H1 (cell line): ENCODE data around the gene SNED1. TPM values are rescaled to one million over a fixed set of nuclear protein-coding genes. Genes with fewer than 3 reads are reported as not detected.
A peak's percentile ranks its signal among the peaks of the same experiment; 100 is the strongest.

Experiments
- CTCF ChIA-PET: fragments of 300-600 bp; sonication (Branson Sonifier 250); formaldehyde crosslinking; loops from one replicate; lab custom pipeline; 2021; ENCODE audit not compliant: partially characterized antibody; lab: Charles Lee
- POLR2A ChIA-PET: fragments of 300-600 bp; sonication (Branson Sonifier 250); formaldehyde crosslinking; loops from one replicate; lab custom pipeline; 2021; ENCODE audit warnings: inconsistent platforms; ENCODE audit not compliant: partially characterized antibody; lab: Charles Lee
- DNase-seq, 2 experiments: peaks; one replicate each; pipeline versions ENCODE4 v3.0.0 to v3.0.0-alpha.2; 2010 to 2022; ENCODE audit warnings: low spot score in 2 of 2, low read depth in 1 of 2, mixed read lengths in 1 of 2
- FAIRE-seq: peaks from 2 replicates; lab custom pipeline; 2011; peaks lifted over from hg19 to GRCh38; lab: Jason Lieb, UNC
- H2AFZ ChIP-seq: 2 replicates; pipeline ENCODE4 v1.8.1; 2012; ENCODE audit warnings: low read length, inconsistent platforms
- H2AK5ac ChIP-seq: 2 replicates; pipeline ENCODE4 v1.6.1; 2013; ENCODE audit warnings: low read depth, low read length
- H2BK120ac ChIP-seq: replicated peaks from 2 replicates; pipeline ENCODE3; 2013; ENCODE audit warnings: low read depth, low read length, inconsistent platforms
- H2BK12ac ChIP-seq: 2 replicates; pipeline ENCODE4 v1.6.1; 2013; ENCODE audit warnings: low read depth, low read length
- H2BK15ac ChIP-seq: 2 replicates; pipeline ENCODE4 v1.6.1; 2013; ENCODE audit warnings: low read length
- H2BK20ac ChIP-seq: 2 replicates; pipeline ENCODE4 v1.6.1; 2013; ENCODE audit warnings: low read length
- H2BK5ac ChIP-seq: 2 replicates; pipeline ENCODE4 v1.6.1; 2013; ENCODE audit warnings: low read depth, low read length
- H3K14ac ChIP-seq: 2 replicates; pipeline ENCODE4 v1.6.1; 2013; ENCODE audit warnings: inconsistent platforms; ENCODE audit not compliant: insufficient read length
- H3K18ac ChIP-seq: 2 replicates; pipeline ENCODE4 v1.6.1; 2013; ENCODE audit warnings: low read length; ENCODE audit errors: extremely low read depth
- H3K23ac ChIP-seq: 2 replicates; pipeline ENCODE4 v1.6.1; 2013; ENCODE audit warnings: inconsistent platforms; ENCODE audit not compliant: insufficient read length
- H3K23me2 ChIP-seq: 2 replicates; pipeline ENCODE4 v1.6.1; 2013; ENCODE audit warnings: low read depth, low read length
- H3K27ac ChIP-seq: 2 replicates; pipeline ENCODE4 v1.6.1; 2011; ENCODE audit warnings: low read depth, low read length, inconsistent platforms
- H3K27me3 ChIP-seq, 4 experiments: replicated peaks in 1 of 4; 1 replicate in 1 of 4; 2 replicates in 3 of 4; pipeline versions ENCODE4 v1.6.1 to v1.8.1; 2011 to 2013; ENCODE audit warnings: low read length in 3 of 4, mild to moderate bottlenecking in 3 of 4, inconsistent platforms in 2 of 4, mixed read lengths in 2 of 4, moderate library complexity in 1 of 4; ENCODE audit not compliant: control insufficient read depth in 3 of 4, insufficient read depth in 3 of 4; ENCODE audit errors: extremely low read depth in 1 of 4
- H3K36me3 ChIP-seq, 4 experiments: 2 replicates each; pipeline versions ENCODE4 v1.6.1 to v1.8.1; 2011 to 2013; ENCODE audit warnings: mild to moderate bottlenecking in 4 of 4, low read length in 3 of 4, moderate library complexity in 2 of 4, control low read depth in 1 of 4, inconsistent platforms in 1 of 4; ENCODE audit not compliant: insufficient read depth in 4 of 4, control insufficient read depth in 2 of 4
- H3K4ac ChIP-seq: replicated peaks from 2 replicates; pipeline ENCODE3; 2013; ENCODE audit warnings: low read length, low read depth, mixed read lengths, inconsistent platforms; ENCODE audit not compliant: insufficient read length
- H3K4me1 ChIP-seq, 4 experiments: replicated peaks in 1 of 4; 1 replicate in 1 of 4; 2 replicates in 3 of 4; pipeline versions ENCODE4 v1.6.1 to v1.8.1; 2011 to 2013; ENCODE audit warnings: low read length in 3 of 4, inconsistent platforms in 2 of 4, mixed read lengths in 1 of 4; ENCODE audit not compliant: insufficient read depth in 4 of 4, control insufficient read depth in 3 of 4
- H3K4me2 ChIP-seq, 2 experiments: 2 replicates each; pipeline versions ENCODE4 v1.6.1 to v1.8.1; 2011 to 2013; ENCODE audit warnings: low read depth in 2 of 2, low read length in 2 of 2, control low read depth in 1 of 2, inconsistent platforms in 1 of 2, mild to moderate bottlenecking in 1 of 2; ENCODE audit not compliant: insufficient read depth in 1 of 2
- H3K4me3 ChIP-seq, 4 experiments: fragments of 200-600, 300-600 bp in 1 of 4; sonication (generic), shearing (Covaris generic), sonication (Bioruptor Twin) in 1 of 4; 2 replicates each; pipeline versions ENCODE4 v1.5.1 to v1.8.1; 2011 to 2016; ENCODE audit warnings: low read length in 4 of 4, low read depth in 3 of 4, control low read depth in 2 of 4, inconsistent platforms in 2 of 4, mild to moderate bottlenecking in 2 of 4, mixed read lengths in 1 of 4, moderate library complexity in 1 of 4; ENCODE audit not compliant: insufficient read depth in 2 of 4; ENCODE audit errors: extremely low read depth in 1 of 4
- H3K56ac ChIP-seq: replicated peaks from 2 replicates; pipeline ENCODE3; 2013; ENCODE audit warnings: low read depth, mild to moderate bottlenecking, mixed read lengths, low read length, inconsistent platforms; ENCODE audit not compliant: insufficient read length
- H3K79me1 ChIP-seq: 2 replicates; pipeline ENCODE4 v1.6.1; 2013; ENCODE audit warnings: low read depth, low read length, control low read depth
- H3K79me2 ChIP-seq, 2 experiments: 2 replicates each; pipeline versions ENCODE4 v1.6.1 to v1.8.1; 2012 to 2013; ENCODE audit warnings: low read length in 2 of 2, mild to moderate bottlenecking in 2 of 2, inconsistent platforms in 1 of 2; ENCODE audit not compliant: insufficient read depth in 2 of 2, control insufficient read depth in 1 of 2
- H3K9ac ChIP-seq, 4 experiments: replicated peaks in 1 of 4; 1 replicate in 1 of 4; 2 replicates in 3 of 4; pipeline versions ENCODE4 v1.6.1 to v1.8.1; 2011 to 2013; ENCODE audit warnings: low read depth in 3 of 4, low read length in 3 of 4, control low read depth in 2 of 4, mild to moderate bottlenecking in 2 of 4, moderate library complexity in 2 of 4, inconsistent platforms in 1 of 4; ENCODE audit errors: extremely low read depth in 1 of 4
- H3K9me3 ChIP-seq, 2 experiments: 2 replicates each; pipeline versions ENCODE4 v1.6.1 to v1.8.1; 2012 to 2013; ENCODE audit warnings: mild to moderate bottlenecking in 2 of 2, moderate library complexity in 2 of 2, control low read depth in 1 of 2, inconsistent platforms in 1 of 2, low read depth in 1 of 2, low read length in 1 of 2, mixed read lengths in 1 of 2; ENCODE audit not compliant: insufficient read depth in 2 of 2
- H4K20me1 ChIP-seq, 2 experiments: replicated peaks in 1 of 2; 2 replicates each; pipeline versions ENCODE3 to v1.8.1; 2011 to 2013; ENCODE audit warnings: inconsistent platforms in 2 of 2, low read length in 2 of 2, mild to moderate bottlenecking in 1 of 2; ENCODE audit not compliant: insufficient read depth in 2 of 2, control insufficient read depth in 1 of 2
- H4K5ac ChIP-seq: 2 replicates; pipeline ENCODE4 v1.6.1; 2013; ENCODE audit warnings: low read length, low read depth, mixed read lengths, inconsistent platforms; ENCODE audit not compliant: insufficient read length
- H4K8ac ChIP-seq: 2 replicates; pipeline ENCODE4 v1.8.0; 2013; ENCODE audit warnings: mild to moderate bottlenecking, moderate library complexity, low read length, inconsistent platforms; ENCODE audit not compliant: insufficient read depth; ENCODE audit errors: extremely low read depth
- H4K91ac ChIP-seq: replicated peaks from 2 replicates; pipeline ENCODE3; 2013; ENCODE audit warnings: low read length, mixed read lengths, inconsistent platforms; ENCODE audit not compliant: insufficient read length
- KDM1A ChIP-seq: fragments of 200-600, 300-600 bp; sonication (generic); IDR thresholded peaks from 2 replicates; pipeline ENCODE4 v1.7.1; 2016; ENCODE audit warnings: mild to moderate bottlenecking, low read length, borderline replicate concordance
- TAF7 ChIP-seq: optimal IDR thresholded peaks from 2 replicates; pipeline ENCODE3; 2011; ENCODE audit warnings: low read depth, mild to moderate bottlenecking, inconsistent platforms, low read length, moderate library complexity, borderline replicate concordance
- WGBS, 2 experiments: shearing (Covaris generic) in 1 of 2; methylation state at CpG; one replicate each; pipeline versions ENCODE4 v1.1.6 to v1.1.7; 2013 to 2015; ENCODE audit warnings: low lambda C conversion rate in 2 of 2, mixed read lengths in 2 of 2, inconsistent platforms in 1 of 2, low coverage in 1 of 2, missing lambda C conversion rate in 1 of 2; ENCODE audit not compliant: insufficient replicate concordance in 2 of 2, insufficient coverage in 1 of 2, insufficient read length in 1 of 2; ENCODE audit errors: extremely low coverage in 1 of 2, missing lambda C conversion rate in 1 of 2; 5-methylcytosine and 5-hydroxymethylcytosine counted together
- polyA plus RNA-seq, 7 experiments: library from polyadenylated mRNA; depleted of rRNA in 3 of 7; stranded (reverse) in 5 of 7; unstranded in 2 of 7; fragments of >200 nt in 5 of 7; fragments of 200-250 nt in 2 of 7; gene quantifications; 1 replicate in 5 of 7; 2 replicates in 1 of 7; 4 replicates in 1 of 7; pipeline versions ENCODE4 v1.2.1 to v1.2.3, GENCODE V29; 2011 to 2013; ENCODE audit warnings: missing spikeins in 2 of 7, mixed read lengths in 2 of 7
- total RNA-seq: library from RNA; stranded (reverse); fragmentation: NEBNext Ultra II Directional; extraction: Animal tissue kit (Norgen Biotek cat#: 25700); gene quantifications from 2 replicates; pipeline ENCODE4 v1.2.1, GENCODE V29; 2021

Gene SNED1
- total and polyA plus RNA-seq, 2 of the 8 experiments (the other 6 are each of a cell fraction or from before 2014, with no cell fraction given) = 1.9 TPM

DNA sequence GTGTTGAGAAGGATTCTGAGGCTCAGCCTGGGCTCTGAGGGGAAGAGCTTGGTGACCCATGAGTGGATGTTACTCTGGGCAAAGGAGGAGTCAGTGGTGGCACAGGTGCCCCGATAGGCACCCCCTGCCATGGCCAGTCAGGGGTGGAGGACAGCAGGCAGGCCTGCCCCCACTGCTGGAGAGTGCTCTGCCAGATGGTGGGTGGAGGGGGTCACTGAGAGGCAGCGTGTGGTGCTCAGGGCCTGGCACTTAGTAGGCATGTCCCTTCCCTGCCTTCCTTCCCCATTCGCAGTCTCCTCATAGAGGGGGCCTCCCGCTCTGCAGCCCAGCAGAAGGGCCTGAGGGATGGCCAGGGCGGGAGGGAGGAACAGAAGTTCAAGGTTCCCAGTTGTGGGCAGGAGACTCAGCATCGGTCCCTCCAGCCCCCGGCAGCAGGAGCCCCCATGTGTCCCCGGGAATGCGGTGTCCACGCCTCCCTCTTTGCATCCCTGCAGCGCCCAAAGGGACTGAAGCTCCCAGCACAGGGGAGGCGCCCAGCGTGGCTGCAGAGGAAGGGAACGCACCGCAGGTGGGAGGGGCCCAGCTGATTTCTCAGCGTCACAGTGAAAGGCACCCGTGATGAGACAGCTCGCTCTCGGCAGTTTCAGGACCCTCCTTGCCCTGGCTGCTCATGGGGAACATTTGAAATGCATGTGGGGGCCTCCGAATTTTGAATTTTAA, 5.7 kb upstream of the SNED1 start:
- H2BK20ac ChIP-seq = no peak overlapping the region
- H3K27ac ChIP-seq = no peak overlapping the region
- no peak overlapping the region for H4K91ac ChIP-seq
- H3K23ac ChIP-seq = no peak overlapping the region
- peak overlapping the region; percentile 48; the same call in 1 of the 2 replicates for H2BK15ac ChIP-seq
- CTCF ChIA-PET = interaction anchor here (1.5 to 2.4 kb wide), 2 partner anchors 10 to 86 kb away, joined by 3 to 14 read pairs; no protein-coding TSS in a partner anchor
- DNase-seq = peak in 1 of 2 experiments; percentile 40
- H3K9ac ChIP-seq = no peak overlapping the region
- no peak overlapping the region for H3K4me3 ChIP-seq
- no peak overlapping the region for H4K5ac ChIP-seq
- H2BK120ac ChIP-seq = no peak overlapping the region
- H3K79me1 ChIP-seq = no peaks in the 10 kb centered on the region
- TF ChIP-seq KDM1A (no peak), TAF7 (no peak)
- H3K4me1 ChIP-seq = peaks cover 0 to under 1% (median 0%) of the 10 kb centered on the region in 4 experiments; a peak in 1 of 7 replicates
- no peaks in the 10 kb centered on the region for H3K36me3 ChIP-seq
- 87% methylated on average over 12 of the region's 20 CpGs; no CpG with 5 or more reads in 1 of the 2 experiments for WGBS, 2 experiments
- H3K4ac ChIP-seq = no peak overlapping the region
- no peak overlapping the region for H3K14ac ChIP-seq
- H3K4me2 ChIP-seq = no peak overlapping the region
- no peak overlapping the region for H2BK5ac ChIP-seq
- H3K56ac ChIP-seq = no peak overlapping the region
- H3K23me2 ChIP-seq = no peaks in the 10 kb centered on the region
- peaks cover 4 to 18% of the 10 kb centered on the region in 2 experiments; a peak in 3 of 4 replicates for H3K9me3 ChIP-seq
- no peak overlapping the region for H3K18ac ChIP-seq
- no peak overlapping the region for H2BK12ac ChIP-seq
- H4K20me1 ChIP-seq = peaks cover 0 to 2% of the 10 kb centered on the region in 2 experiments
- H2AFZ ChIP-seq = no peak overlapping the region
- no peaks in the 10 kb centered on the region for H3K79me2 ChIP-seq
- no peak overlapping the region for H2AK5ac ChIP-seq
- POLR2A ChIA-PET = no interaction called here
- no peaks in the 10 kb centered on the region; a peak in 2 of 7 replicates for H3K27me3 ChIP-seq
- peak overlapping the region; percentile 43; the same call in 1 of the 2 replicates for H4K8ac ChIP-seq
- no peak for FAIRE-seq
